ENCODE measurements around the gene AK1.

Gene AK1
- 9.7 to 32.1 (median 24.5) reads per million in 4 experiments for total RNA-seq

GRCh38 chr9:127877566-127877998, at the start of gene AK1:
AK1 (minus strand) TSS chr9:127877675; CDS start chr9:127874617, 3,058 bp downstream.
- DNase-seq: no peak

- no peak for DNase-seq
Measured at GRCh38 chr9:127926906-127927200, 49.4 kb upstream of the AK1 start.

DNA sequence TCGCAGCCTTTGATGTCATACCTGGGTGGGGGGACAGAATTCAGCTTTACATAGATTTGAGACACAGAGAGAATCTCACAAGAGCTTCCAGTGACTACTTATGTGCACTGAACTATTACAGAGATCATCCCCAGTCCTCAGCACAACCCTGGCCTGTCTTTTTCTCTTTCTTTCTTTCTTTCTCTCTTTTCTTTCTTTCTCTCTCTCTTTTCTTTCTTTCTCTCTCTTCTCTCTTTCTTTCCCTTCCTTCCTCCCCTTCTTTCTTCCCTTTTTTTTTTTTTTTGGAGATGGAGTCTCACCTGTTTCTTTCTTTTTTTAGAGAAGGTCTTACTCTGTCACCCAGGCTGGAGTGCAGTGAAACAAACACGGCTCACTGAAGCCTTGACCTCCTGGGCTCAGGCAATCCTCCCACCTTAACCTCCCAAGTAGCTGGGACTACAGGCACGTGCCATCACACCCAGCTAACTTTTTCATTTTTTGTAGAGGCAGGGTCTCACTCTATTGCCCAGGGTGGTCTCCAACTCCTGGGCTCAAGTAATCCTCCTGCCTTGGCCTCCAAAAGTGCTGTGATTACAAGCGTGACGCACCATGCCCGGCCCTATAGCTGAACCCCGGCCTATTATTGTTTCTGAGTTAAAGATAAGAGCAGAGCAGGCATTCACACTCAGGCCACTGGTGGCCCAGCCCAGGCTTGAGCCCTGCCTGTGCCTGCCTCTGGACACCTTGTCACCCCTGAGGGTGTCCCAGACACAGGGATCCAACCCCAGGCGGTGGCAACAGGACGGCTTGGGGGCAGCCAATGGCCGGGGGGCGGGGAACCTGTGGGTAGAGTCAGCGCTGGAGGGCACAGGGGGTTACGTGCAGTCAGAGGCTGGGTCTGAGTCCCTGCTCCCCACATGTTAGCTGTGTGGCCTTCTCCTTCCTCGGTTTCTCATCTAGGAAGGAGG, 48.8 kb upstream of the AK1 start:
- DNase-seq: no peak

GRCh38 chr9:127924736-127925444, 47.4 kb upstream of the AK1 start:
- DNase-seq: no peak

DNA sequence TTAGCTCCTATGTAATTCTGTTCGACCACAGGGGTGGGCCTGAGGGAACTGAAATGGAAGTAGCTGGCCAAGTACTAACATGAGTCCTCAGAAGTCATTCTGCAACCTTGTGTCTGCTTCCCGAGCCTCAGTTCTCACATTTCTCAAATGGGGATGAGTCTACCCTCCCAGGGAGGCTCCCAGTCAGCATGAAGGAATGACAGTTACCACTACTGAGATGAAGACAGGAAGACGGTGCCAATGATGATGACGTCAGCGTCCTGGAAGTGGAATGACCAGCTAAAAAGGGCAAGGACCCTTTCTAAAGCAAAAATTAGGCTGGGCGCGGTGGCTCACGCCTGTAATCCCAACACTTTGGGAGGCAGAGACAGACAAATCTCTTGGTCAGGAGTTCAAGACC, 46.3 kb upstream of the AK1 start:
- DNase-seq: no peak

DNA sequence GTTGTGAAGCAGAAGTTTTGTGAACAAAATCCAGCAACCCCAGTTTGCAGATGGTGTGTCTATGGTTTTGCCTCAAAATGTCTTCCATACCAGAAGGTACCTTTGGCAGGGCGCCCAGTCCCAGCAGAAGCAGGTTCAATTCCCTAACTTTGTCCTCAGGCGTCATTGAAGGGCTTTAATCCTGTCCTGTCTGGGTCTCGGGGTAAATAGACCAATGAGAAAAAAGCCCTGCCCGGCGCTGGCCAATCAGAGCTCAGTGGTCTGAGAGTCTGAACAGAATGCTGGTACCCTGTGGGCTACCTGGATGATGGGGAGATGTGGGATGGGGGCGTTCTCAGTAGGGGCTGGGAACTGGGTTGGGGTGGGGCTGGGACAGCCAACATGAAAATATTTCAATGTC, 45.6 kb upstream of the AK1 start:
- DNase-seq: no peak

DNA sequence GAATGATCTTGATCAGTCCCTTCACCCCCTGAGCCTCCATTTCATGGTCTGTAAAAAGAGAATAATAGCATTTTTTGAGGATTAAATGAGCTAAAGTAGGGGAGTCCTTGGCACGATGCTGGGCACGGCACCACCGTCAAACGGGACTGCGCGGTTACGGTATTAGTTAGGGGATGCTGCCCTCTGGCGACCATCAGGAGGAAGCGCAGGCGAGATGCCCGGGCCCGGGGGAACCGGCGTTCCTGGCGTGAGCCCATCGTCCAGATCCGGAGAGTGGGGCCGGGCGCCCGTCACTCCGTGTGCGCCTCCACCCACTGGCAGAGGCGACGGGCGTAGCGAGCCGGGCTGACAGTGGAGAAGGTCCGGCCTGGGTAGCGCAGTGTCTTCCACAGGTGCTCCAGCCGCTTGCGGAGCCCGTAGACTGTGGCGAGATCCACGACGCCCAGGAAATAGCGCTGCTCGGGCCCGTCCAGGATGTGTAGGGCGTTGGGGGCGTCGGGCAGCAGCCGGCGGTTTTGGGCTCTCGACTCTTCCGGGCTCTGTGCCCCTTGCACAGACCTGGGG, 44.2 kb upstream of the AK1 start:
- peak; percentile 72 for DNase-seq

DNA sequence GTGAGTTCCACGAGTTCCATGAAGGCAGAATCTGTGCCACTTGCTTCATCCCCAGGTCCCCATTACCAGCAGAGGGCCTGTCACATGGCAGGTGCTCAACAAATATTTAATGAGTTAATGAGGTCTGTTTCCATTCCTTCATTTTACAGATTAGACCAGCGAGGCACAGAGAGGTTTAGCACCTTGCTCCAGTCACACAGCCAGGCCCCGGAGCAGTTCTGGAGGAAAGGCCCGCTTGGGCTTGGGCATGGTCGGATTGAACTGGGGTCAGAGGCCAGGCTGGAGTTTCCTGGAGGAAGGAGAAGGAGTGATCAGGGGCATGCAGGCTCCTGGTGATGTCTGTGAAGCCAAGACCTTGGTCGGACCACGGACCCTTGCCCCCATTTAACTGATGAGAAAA, 43.3 kb upstream of the AK1 start:
- no peak for DNase-seq

DNA sequence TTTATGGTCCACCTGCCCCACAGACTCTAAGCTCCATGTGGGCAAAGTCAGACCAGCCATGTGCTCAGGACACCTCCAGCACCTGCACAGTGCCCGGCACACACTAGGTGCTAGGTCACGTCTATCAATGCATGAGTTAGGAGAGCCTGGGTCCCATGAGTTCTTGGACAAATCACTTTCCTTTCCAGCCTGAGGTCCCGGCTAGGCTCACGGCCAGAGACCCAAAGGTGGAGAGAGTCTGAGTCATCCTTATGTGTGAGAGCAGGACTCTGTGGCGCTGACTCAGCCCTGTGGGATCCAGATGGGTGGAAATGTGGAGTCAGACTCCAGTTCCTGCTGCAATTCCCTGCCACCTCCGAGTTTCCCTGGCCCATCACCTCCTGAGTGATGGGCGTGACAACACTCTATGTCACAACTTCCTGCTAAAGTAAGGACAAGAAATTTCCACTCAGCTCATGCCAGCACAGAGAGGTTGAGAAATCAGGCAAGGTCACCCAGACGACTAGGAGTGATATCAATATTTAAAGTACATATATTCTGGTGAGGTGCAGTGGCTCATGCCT, 41.9 kb upstream of the AK1 start:
- no peak for DNase-seq

DNA sequence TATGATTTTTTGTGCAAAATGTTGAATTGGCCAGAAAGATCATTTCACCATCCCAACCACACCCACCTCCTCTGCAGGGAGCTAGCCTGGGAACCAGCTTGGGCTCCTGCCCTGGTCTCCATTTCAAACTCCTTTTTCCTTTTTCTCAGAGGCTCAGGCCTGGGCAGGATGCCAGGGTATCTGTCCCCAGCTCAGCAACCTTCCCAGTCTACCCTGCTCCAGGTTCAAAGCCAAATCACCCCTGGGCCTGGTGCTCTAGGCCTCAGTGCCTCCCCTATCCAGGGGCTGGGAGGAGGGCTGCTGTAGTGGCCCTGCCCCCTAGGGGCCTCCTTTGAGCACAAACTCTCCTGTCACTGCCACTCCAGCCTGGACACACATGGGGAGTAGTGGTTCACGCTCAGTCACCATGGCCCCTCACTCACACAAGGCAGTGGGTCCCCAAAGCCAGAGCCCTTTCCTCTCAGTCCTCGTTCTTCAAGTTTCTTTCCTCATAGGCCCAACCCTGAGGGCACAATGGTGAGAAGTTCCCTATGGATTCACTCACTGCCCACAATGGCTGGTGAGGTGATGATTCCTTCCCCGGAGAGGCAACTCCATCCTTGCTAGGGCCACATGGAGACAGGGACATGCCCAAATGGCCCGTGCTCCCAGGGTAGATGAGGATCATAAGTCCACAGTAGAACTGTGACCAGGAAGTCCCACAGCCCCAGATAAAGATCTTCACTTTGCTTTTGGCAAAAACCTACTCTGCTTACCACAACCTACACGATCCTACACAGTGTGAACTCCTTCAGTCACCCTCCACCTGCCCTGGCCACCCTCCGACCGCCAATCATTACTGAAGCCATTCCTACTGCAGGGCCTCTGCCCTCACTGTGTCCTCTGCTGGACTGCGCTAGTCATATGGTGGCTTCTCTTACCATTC, 41.0 kb upstream of the AK1 start:
- DNase-seq: no peak

GRCh38 chr9:127917603-127918002, 40.1 kb upstream of the AK1 start:
- DNase-seq: no peak

DNA sequence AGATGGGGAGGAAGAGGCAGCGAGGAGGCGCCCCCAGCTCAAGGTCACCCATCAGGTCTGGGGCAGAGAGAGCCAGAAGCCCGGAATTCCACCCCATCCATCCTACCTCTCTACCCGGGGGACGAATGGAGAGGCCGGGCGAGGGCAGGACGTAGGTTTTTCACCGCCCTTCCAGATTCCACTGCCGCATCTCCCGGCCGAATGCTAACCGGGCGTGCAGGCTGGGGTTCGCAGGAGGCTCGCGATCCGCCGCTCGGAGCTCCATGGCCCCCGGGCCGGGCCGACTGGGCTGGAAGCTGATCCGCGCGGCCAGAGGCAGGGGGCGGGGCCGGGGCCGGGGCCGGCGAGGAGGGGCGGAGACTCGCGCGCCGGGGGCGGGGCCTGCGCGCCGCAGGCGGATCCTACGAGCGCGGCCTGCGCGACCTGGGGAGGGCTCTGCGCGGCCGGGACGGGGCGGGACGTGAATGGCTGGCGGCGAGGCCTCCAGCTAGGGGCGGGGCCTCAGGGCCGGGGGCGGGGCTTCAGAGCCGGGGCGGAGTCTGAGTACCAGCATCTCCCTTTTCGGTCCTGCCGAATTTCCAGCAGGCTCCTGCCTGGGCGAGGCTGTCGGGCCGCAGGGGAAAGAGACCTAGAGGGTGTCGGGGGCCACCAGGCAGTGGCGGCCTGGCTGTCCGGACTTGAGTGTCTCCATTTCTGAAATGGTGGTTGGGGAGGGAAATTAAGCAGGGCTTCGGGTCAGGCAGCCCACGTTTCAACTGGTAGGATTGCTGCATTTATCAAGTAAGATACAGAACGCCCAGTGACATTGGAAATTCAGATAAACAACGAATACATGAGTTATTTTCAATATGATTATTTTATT, 39.5 kb upstream of the AK1 start, which contains the start of gene ST6GALNAC4:
Gene ST6GALNAC4 (minus strand): TSS at position 322 of the 862 bp plus-strand sequence. CDS start 622 bp downstream, outside the sequence.
- peak; percentile 96 for DNase-seq

DNA sequence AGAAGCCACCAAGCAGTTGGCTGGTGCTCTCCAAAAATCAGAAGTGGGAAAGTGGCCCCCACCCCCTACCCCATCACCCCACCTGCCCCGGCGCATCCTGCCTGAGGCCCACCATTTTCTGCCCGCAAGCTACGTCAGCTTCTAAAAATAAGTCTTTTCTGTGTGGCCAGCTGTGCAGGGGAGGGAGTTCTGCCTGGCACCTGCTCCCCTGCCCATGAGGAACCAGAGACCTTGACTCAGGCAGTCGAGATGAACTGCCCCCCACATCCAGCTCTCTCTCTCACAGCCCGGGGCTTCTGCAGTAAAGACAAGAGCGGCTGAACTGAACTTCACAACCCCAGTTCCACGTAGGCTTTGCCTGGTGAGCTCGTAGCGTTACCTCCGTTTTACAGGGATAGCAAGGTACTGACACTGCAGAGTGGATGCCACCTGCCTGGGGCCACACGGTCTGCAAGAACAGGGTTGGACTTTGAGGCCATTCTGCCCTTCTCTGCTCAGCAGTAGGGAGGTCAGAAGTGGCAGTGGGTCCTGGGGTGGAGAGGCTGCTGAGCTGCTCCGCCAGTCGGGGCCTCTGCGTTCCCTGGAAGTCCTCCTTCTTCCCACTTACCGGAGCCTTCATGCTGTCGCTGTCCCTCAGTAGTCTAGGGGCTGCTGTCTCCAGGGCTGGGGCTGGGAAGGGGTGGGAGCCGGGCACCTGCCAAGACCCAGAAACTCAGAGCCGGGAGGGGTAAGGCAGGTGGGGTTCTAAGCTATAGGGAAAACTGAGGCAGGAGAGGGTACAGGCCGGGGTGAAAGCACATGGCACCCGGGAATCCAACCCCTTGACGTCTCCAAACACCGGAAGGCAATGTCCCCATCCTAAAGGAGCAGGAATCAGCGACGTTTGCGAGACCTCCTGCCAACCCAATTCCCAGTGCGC, 38.6 kb upstream of the AK1 start:
- DNase-seq: peak; percentile 28

DNA sequence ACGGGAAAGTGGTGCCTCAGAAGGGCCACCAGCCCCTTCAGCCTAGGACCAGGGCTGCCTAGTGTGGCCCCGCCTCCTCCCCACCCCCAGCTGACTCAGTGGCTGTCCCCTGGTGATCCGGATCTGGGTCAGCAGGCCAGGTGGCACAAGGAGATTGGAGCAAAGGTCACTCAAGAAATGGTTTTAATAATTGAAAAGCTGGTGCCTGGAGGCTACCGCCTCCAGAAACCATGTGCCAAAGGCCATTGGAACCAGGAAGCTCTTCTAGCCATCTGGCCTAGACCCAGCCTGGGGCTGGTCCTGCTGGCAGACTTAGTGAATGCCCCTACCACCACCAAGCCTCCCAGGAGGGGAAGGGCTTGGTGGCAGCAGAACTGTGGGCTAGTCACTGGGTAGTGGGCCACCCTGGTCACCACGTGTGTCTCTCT, 37.9 kb upstream of the AK1 start:
- DNase-seq: no peak

GRCh38 chr9:127913682-127914081, 36.2 kb upstream of the AK1 start:
- DNase-seq: no peak

DNA sequence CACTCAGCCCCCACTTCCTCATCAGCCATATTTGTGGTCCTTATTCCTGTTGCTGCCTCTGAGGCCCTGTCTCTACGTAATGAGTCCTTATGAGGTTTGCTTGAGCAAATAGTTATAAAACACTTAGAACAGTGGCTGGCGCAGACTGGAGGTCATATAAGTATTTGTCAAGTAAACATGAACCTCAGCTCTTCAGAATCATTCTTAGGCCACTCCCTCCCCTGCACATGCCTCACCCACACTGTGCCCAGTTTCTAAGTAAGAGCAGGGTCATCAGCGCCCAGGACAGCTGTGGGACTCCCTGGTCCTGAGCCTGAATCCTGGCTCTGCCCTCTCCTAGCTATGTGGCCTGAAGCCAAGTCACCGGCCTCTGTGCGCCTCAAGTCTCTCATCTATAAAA, 35.4 kb upstream of the AK1 start:
- no peak for DNase-seq

DNA sequence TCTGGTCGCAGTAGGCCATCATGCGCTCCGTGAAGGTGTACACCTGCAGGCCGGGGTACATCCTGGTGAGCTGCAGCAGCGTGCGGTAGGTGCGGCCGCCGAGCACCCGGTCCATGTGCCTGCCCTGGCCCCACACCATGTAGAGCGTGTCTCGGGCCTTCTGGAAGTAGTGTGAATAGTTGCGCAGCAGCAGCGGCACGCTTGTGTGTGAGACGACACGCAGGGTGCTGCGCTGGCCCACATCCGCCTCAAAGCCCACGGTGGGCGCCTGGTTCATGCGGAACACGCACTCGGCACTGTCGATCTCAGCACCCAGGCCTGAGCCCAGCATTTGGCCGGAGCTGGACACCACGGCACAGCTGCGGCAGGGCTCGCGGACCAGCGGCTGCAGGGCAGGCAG, 34.8 kb upstream of the AK1 start:
- no peak for DNase-seq

DNA sequence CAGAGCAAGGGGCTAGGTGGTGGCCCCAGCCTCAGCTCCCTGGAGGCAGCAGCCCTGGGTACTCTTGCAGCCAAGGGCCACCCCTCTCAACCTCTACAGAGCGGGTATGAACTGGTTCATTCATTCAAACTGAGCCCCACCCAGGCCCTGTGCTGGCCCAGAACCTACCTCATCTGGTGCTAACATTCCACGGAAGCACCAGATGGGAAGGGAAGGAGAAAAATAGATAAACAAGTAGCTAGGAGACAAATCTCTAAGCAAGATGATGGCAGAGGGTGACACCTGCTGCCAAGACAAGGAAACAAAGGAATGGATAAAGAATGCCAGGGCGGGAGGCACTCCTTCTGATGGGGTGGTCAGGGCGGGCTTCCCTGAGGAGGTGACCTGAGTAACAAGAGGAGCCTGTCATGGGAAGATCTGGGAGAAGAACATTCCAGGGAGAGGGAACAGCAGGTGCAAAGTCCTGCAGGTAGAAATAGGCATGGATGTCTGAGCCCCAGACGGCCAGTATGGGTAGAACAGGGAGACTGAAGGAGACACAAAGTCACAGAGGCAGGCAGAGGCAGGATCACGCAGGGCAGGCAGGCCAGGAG, 33.2 kb upstream of the AK1 start:
- no peak for DNase-seq

- no peak for DNase-seq
Measured at GRCh38 chr9:127909839-127910273, 32.4 kb upstream of the AK1 start.

GRCh38 chr9:127908660-127908926, 31.1 kb upstream of the AK1 start:
- DNase-seq: no peak

Measured in effector CD8-positive, alpha-beta T cell (primary cell).